ENCODE results near the gene TRIM74. TPM values are rescaled to one million over a fixed set of nuclear protein-coding genes. Genes with fewer than 3 reads are reported as not detected.
"Not testable (repeated sequence)": the region's sequence is repeated elsewhere in the genome, so short reads cannot be mapped to it uniquely, and the experiment has no call there.

The TRIM74 gene
- total RNA-seq, 4 donors from 2014 or later = 1.0 TPM; not detected in 2

- H3K27me3 ChIP-seq; H3K27ac ChIP-seq; DNase-seq; H3K4me3 ChIP-seq (replicated peaks in 1 of 3); intact Hi-C loops (cut with DNase I); H3K4me1 ChIP-seq; H3K36me3 ChIP-seq; H3K9me3 ChIP-seq: not testable (repeated sequence)
- no CpG with 5 or more reads among the region's 7 CpGs for WGBS, 2 donors
Observed at GRCh38 chr7:72974781-72975180, 5.5 kb upstream of the TRIM74 start.

- no CpG with 5 or more reads among the region's 6 CpGs for WGBS, 2 donors
- H3K36me3 ChIP-seq; H3K9me3 ChIP-seq; H3K4me1 ChIP-seq; H3K27me3 ChIP-seq; DNase-seq; intact Hi-C loops (cut with DNase I); H3K27ac ChIP-seq; H3K4me3 ChIP-seq (replicated peaks in 1 of 3): not testable (repeated sequence)
Observed at GRCh38 chr7:72971505-72971904, 2.2 kb upstream of the TRIM74 start.

GRCh38 chr7:72969688-72970087 is 422 bp upstream of the TRIM74 start:
- H3K9me3 ChIP-seq; intact Hi-C loops (cut with DNase I); H3K27ac ChIP-seq; H3K27me3 ChIP-seq; H3K4me1 ChIP-seq; H3K36me3 ChIP-seq; H3K4me3 ChIP-seq (replicated peaks in 1 of 3); DNase-seq: not testable (repeated sequence)
- no CpG with 5 or more reads among the region's 29 CpGs for WGBS, 2 donors

- intact Hi-C loops (cut with DNase I); H3K4me1 ChIP-seq; DNase-seq; H3K36me3 ChIP-seq; H3K9me3 ChIP-seq; H3K27ac ChIP-seq; H3K27me3 ChIP-seq; H3K4me3 ChIP-seq (replicated peaks in 1 of 3): not testable (repeated sequence)
- WGBS, 2 donors = 70% methylated on average over 2 of the region's 3 CpGs; no CpG with 5 or more reads in 1 of the 2 donors
Observed at GRCh38 chr7:72966892-72967291, 2.4 kb downstream of the TRIM74 start.

GRCh38 chr7:72965186-72965975 is 3.9 kb downstream of the TRIM74 start:
- H3K4me1 ChIP-seq; H3K27ac ChIP-seq; H3K4me3 ChIP-seq (replicated peaks in 1 of 3); H3K9me3 ChIP-seq; intact Hi-C loops (cut with DNase I); H3K36me3 ChIP-seq; DNase-seq; H3K27me3 ChIP-seq: not testable (repeated sequence)
- WGBS, 2 donors = no CpG with 5 or more reads among the region's 31 CpGs

- H3K27ac ChIP-seq; intact Hi-C loops (cut with DNase I); DNase-seq; H3K4me1 ChIP-seq; H3K4me3 ChIP-seq (replicated peaks in 1 of 3); H3K36me3 ChIP-seq; H3K9me3 ChIP-seq; H3K27me3 ChIP-seq: not testable (repeated sequence)
- no CpG with 5 or more reads among the region's 8 CpGs for WGBS, 2 donors
Observed at GRCh38 chr7:72963056-72963455, 6.2 kb downstream of the TRIM74 start.

- WGBS, 2 donors = no CpG with 5 or more reads among the region's 9 CpGs
- H3K9me3 ChIP-seq; intact Hi-C loops (cut with DNase I): not testable (repeated sequence)
Observed at GRCh38 chr7:72961346-72961650, 8.0 kb downstream of the TRIM74 start.

GRCh38 chr7:72960626-72961345 is 8.5 kb downstream of the TRIM74 start:
- H3K27me3 ChIP-seq; intact Hi-C loops (cut with DNase I); H3K36me3 ChIP-seq; H3K9me3 ChIP-seq; H3K4me3 ChIP-seq (replicated peaks in 1 of 3); H3K4me1 ChIP-seq; H3K27ac ChIP-seq; DNase-seq: not testable (repeated sequence)
- WGBS, 2 donors = no CpG with 5 or more reads among the region's 20 CpGs

More at GRCh38 chr7:72961346-72961650, 8.0 kb downstream of the TRIM74 start:
- H3K4me1 ChIP-seq; H3K36me3 ChIP-seq; H3K27ac ChIP-seq; DNase-seq; H3K27me3 ChIP-seq; H3K4me3 ChIP-seq (replicated peaks in 1 of 3): not testable (repeated sequence)

GRCh38 chr7:72960029-72960428 is 9.2 kb downstream of the TRIM74 start:
- H3K27ac ChIP-seq; H3K36me3 ChIP-seq; H3K4me3 ChIP-seq (replicated peaks in 1 of 3); H3K27me3 ChIP-seq; H3K9me3 ChIP-seq; H3K4me1 ChIP-seq; intact Hi-C loops (cut with DNase I); DNase-seq: not testable (repeated sequence)
- no CpG with 5 or more reads among the region's 18 CpGs for WGBS, 2 donors

- 43 to 46% methylated on average over 6 to 7 of the region's 45 CpGs for WGBS, 2 donors
- intact Hi-C loops (cut with DNase I); H3K27me3 ChIP-seq; DNase-seq; H3K27ac ChIP-seq; H3K4me3 ChIP-seq (replicated peaks in 1 of 3); H3K4me1 ChIP-seq; H3K36me3 ChIP-seq; H3K9me3 ChIP-seq: not testable (repeated sequence)
Observed at GRCh38 chr7:72954563-72955198, 14.6 kb downstream of the TRIM74 start.

GRCh38 chr7:72953901-72954562 is 15.2 kb downstream of the TRIM74 start:
- H3K27me3 ChIP-seq; H3K36me3 ChIP-seq; H3K27ac ChIP-seq; H3K4me3 ChIP-seq (replicated peaks in 1 of 3); H3K4me1 ChIP-seq; intact Hi-C loops (cut with DNase I); DNase-seq; H3K9me3 ChIP-seq: not testable (repeated sequence)
- WGBS, 2 donors = no CpG with 5 or more reads among the region's 43 CpGs

GRCh38 chr7:72950432-72950831 is 18.8 kb downstream of the TRIM74 start:
- H3K4me3 ChIP-seq (replicated peaks in 1 of 3); intact Hi-C loops (cut with DNase I); H3K9me3 ChIP-seq; DNase-seq; H3K27me3 ChIP-seq; H3K4me1 ChIP-seq; H3K27ac ChIP-seq: not testable (repeated sequence)
- peaks cover 11 to 14% of the 10 kb centered on the region in 2 donors for H3K36me3 ChIP-seq
- no CpG with 5 or more reads among the region's 6 CpGs for WGBS, 2 donors

Measured in thyroid gland (tissue), 4 donors.